HepG2 (cell line): Measurements from ENCODE around the gene KCNB1. TPM values are rescaled to one million over a fixed set of nuclear protein-coding genes. Genes with fewer than 3 reads are reported as not detected.

Experiments
- ATAC-seq: fragments of 200-7000 bp; cut with Tn5 transposase; 3 replicates; pipeline ENCODE4 v1.9.1; 2020; ENCODE audit warnings: mild to moderate bottlenecking, moderate library complexity
- BruUV-seq: library from RNA; stranded (reverse); fragments of 400-500 nt; replicated peaks from 2 replicates; lab custom pipeline; 2021; lab: Mats Ljungman, UMichigan
- CTCF ChIA-PET: fragments of 300-600 bp; formaldehyde crosslinking; extraction: SDS; loops from one replicate; lab custom pipeline; 2021; ENCODE audit warnings: low total read pairs, inconsistent platforms, low intra/inter-chr PET ratio; lab: Yijun Ruan, JAX
- POLR2A ChIA-PET: fragments of 350-600 bp; sonication (Branson Sonifier 250); formaldehyde crosslinking; loops from one replicate; lab custom pipeline; 2020; ENCODE audit warnings: antibody characterized with exemption, inconsistent platforms; lab: Yijun Ruan, JAX
- DNase-seq: peaks from one replicate; pipeline ENCODE4 v3.0.0-alpha.2; 2015; ENCODE audit warnings: low spot score
- FAIRE-seq: peaks from 3 replicates; lab custom pipeline; 2011; peaks lifted over from hg19 to GRCh38; lab: Jason Lieb, UNC
- H2AFZ ChIP-seq: one replicate; pipeline ENCODE4 v1.6.1; 2011; ENCODE audit warnings: low read length, inconsistent platforms
- H3K27ac ChIP-seq: fragments of 300-600 bp; 3 replicates; pipeline ENCODE4 v1.8.0; 2011; ENCODE audit warnings: mixed run types, mild to moderate bottlenecking, mixed read lengths, low read length, inconsistent platforms; ENCODE audit not compliant: insufficient read depth; ENCODE audit errors: extremely low read length
- H3K27me3 ChIP-seq, 2 experiments: fragments of 200-600 bp in 1 of 2; 2 replicates in 1 of 2; 3 replicates in 1 of 2; pipeline versions ENCODE4 v1.6.0 to v1.8.0; 2011; ENCODE audit warnings: low read length in 2 of 2, mild to moderate bottlenecking in 2 of 2, moderate library complexity in 2 of 2, inconsistent platforms in 1 of 2; ENCODE audit not compliant: insufficient read depth in 2 of 2, control insufficient read depth in 1 of 2
- H3K36me3 ChIP-seq, 2 experiments: fragments of 200-600 bp in 1 of 2; replicated peaks in 1 of 2; 2 replicates in 1 of 2; 3 replicates in 1 of 2; pipeline versions ENCODE4 v1.5.1 to v1.8.0; 2011; ENCODE audit warnings: low read length in 2 of 2, inconsistent platforms in 1 of 2; ENCODE audit not compliant: insufficient read depth in 2 of 2, control insufficient read depth in 1 of 2
- H3K4me1 ChIP-seq: 2 replicates; pipeline ENCODE4 v1.5.1; 2012; ENCODE audit warnings: low read length, inconsistent platforms; ENCODE audit not compliant: insufficient read depth
- H3K4me2 ChIP-seq: 2 replicates; pipeline ENCODE4 v1.6.0; 2011; ENCODE audit warnings: low read depth, low read length, inconsistent platforms
- H3K4me3 ChIP-seq, 3 experiments: fragments of 200-600 bp in 1 of 3; sonication (generic), shearing (Covaris generic) in 1 of 3; replicated peaks in 1 of 3; 2 replicates each; pipeline ENCODE4 v1.5.1; 2011 to 2016; ENCODE audit warnings: low read length in 3 of 3, inconsistent platforms in 2 of 3, low read depth in 2 of 3, mild to moderate bottlenecking in 2 of 3, control low read depth in 1 of 3, mixed read lengths in 1 of 3; ENCODE audit not compliant: insufficient read depth in 1 of 3
- H3K79me2 ChIP-seq: one replicate; pipeline ENCODE4 v1.6.1; 2011; ENCODE audit warnings: low read length, inconsistent platforms; ENCODE audit not compliant: insufficient read depth
- H3K9ac ChIP-seq: 2 replicates; pipeline ENCODE4 v1.6.0; 2011; ENCODE audit warnings: mild to moderate bottlenecking, low read depth, low read length, inconsistent platforms; ENCODE audit not compliant: insufficient read depth
- H3K9me3 ChIP-seq: 2 replicates; pipeline ENCODE4 v1.5.1; 2012; ENCODE audit warnings: mild to moderate bottlenecking, low read length
- H4K20me1 ChIP-seq: 2 replicates; pipeline ENCODE4 v1.6.0; 2011; ENCODE audit warnings: inconsistent platforms, mild to moderate bottlenecking, low read length, moderate library complexity; ENCODE audit not compliant: insufficient read depth
- ARNTL ChIP-seq: sonication (generic); formaldehyde crosslinking; IDR thresholded peaks from 2 replicates; pipeline ENCODE4 v1.4.0; 2020; ENCODE audit warnings: mild to moderate bottlenecking, missing genetic modification reagents
- ATF5 ChIP-seq: sonication (generic); formaldehyde crosslinking; IDR thresholded peaks from 2 replicates; pipeline ENCODE4 v1.4.0; 2020; ENCODE audit warnings: mild to moderate bottlenecking, low read depth, missing genetic modification reagents
- FOXA3 ChIP-seq: IDR thresholded peaks from 2 replicates; pipeline ENCODE4 v1.6.1; 2016; ENCODE audit warnings: missing genetic modification reagents, missing compliant biosample characterization
- JDP2 ChIP-seq: sonication (generic); formaldehyde crosslinking; IDR thresholded peaks from 2 replicates; pipeline ENCODE4 v1.8.1; 2022; ENCODE audit warnings: missing genetic modification reagents, borderline replicate concordance
- MTF2 ChIP-seq: sonication (generic); formaldehyde crosslinking; IDR thresholded peaks from 2 replicates; pipeline ENCODE4 v1.5.0; 2020; ENCODE audit warnings: missing genetic modification reagents, borderline replicate concordance
- NBN ChIP-seq: fragments of 450-650 bp; conservative IDR thresholded peaks from 2 replicates; pipeline ENCODE4 v1.6.1; 2017
- ZNF382 ChIP-seq: sonication (generic); formaldehyde crosslinking; IDR thresholded peaks from 2 replicates; pipeline ENCODE4 v1.5.0; 2020; ENCODE audit warnings: missing genetic modification reagents, mild to moderate bottlenecking, borderline replicate concordance
- ZNF7 ChIP-seq: IDR thresholded peaks from 2 replicates; pipeline ENCODE4 v1.6.1; 2016; ENCODE audit warnings: missing biosample characterization, missing genetic modification reagents
- ZNF737 ChIP-seq: sonication (generic); formaldehyde crosslinking; IDR thresholded peaks from 2 replicates; pipeline ENCODE4 v1.5.0; 2020; ENCODE audit warnings: missing genetic modification reagents, mild to moderate bottlenecking, borderline replicate concordance
- WGBS: methylation state at CpG from one replicate; pipeline ENCODE4 v1.1.6; 2017; ENCODE audit warnings: low lambda C conversion rate; 5-methylcytosine and 5-hydroxymethylcytosine counted together
- in situ Hi-C: cut with HindIII; loops from 2 replicates; pipeline ENCODE4 v1.10.0; 2017; ENCODE audit warnings: low pct_unique_long_range_greater_than_20kb; ENCODE audit not compliant: extremely low pct_ligation_motif_present
- intact Hi-C: fragments of 100-400 bp; cut with micrococcal nuclease; formaldehyde crosslinking; loops from one replicate; pipeline ENCODE4 v1.10.0; 2022; ENCODE audit not compliant: unreplicated experiment
- polyA plus RNA-seq, 8 experiments: library from polyadenylated mRNA; depleted of rRNA in 3 of 8; stranded (reverse) in 7 of 8; unstranded in 1 of 8; fragments of >200 nt; fragmentation: Illumina TruSeq in 4 of 8; extraction: Trizol in 4 of 8; gene quantifications; 2 replicates each; pipeline versions ENCODE4 v1.2.1 to v1.2.3, GENCODE V29; 2011 to 2016; ENCODE audit warnings: low read depth in 4 of 8, missing spikeins in 1 of 8, mixed read lengths in 1 of 8; ENCODE audit not compliant: insufficient read depth in 1 of 8
- total RNA-seq, 5 experiments: library from RNA; depleted of rRNA; stranded (reverse); fragments of >200 nt; fragmentation: Illumina TruSeq; extraction: Trizol; gene quantifications; 2 replicates each; pipeline ENCODE4 v1.2.3, GENCODE V29; 2016; ENCODE audit warnings: low read depth in 1 of 5
- TF ChIP-seq, protein P1 (sequence below): sonication (generic); formaldehyde crosslinking; IDR thresholded peaks from 2 replicates; pipeline ENCODE4 v1.8.0; 2022; ENCODE audit warnings: low read depth, missing genetic modification reagents
- TF ChIP-seq, protein P2 (sequence below): sonication (generic); formaldehyde crosslinking; IDR thresholded peaks from 2 replicates; pipeline ENCODE4 v1.8.0; 2022; ENCODE audit warnings: missing genetic modification reagents, mild to moderate bottlenecking, borderline replicate concordance

Gene KCNB1
- total and polyA plus RNA-seq, 2 of the 13 experiments (the other 11 are each of a cell fraction or from before 2014, with no cell fraction given), result 0.02 TPM; not detected in 1

DNA sequence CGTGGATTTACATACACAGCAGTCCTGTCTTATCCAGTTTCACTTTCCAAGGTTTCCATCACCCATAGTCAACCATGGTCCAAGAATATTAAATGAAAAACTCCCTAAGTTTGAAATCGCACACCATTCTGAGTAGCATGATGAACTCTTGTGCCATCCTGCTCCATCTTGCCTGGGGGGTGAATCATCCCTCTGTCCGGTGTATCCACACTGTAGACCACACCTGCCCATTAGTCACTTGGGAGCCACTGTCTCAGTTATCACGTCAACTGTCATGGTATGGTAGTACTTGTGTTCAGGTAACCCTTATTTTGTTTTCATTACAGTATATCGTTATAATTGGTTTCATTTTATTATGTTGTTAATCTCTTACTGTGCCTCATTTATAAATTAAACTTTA lies 47.0 kb upstream of the KCNB1 start:
- Histone ChIP-seq H3K9ac (no peak overlapping the region), H3K4me1 (no peaks in the 10 kb centered on the region), H2AFZ (no peak overlapping the region), H3K27me3 (no peaks in the 10 kb centered on the region), H3K9me3 (no peaks in the 10 kb centered on the region), H3K27ac (no peak overlapping the region), H4K20me1 (no peaks in the 10 kb centered on the region), H3K4me2 (no peak overlapping the region), H3K36me3 (no peaks in the 10 kb centered on the region), H3K4me3 (no peak overlapping the region), H3K79me2 (no peaks in the 10 kb centered on the region)
- CTCF ChIA-PET, result interaction anchor here (9.6 kb wide), 1 partner anchor 196 kb away, joined by 198 read pairs; no protein-coding TSS in a partner anchor
- ATAC-seq (no peak), FAIRE-seq (no peak), DNase-seq (no peak)
- TF ChIP-seq NBN, result no peak
- TF ChIP-seq FOXA3, result no peak
- no peak for TF ChIP-seq ZNF737 (CRISPR knock-in tag)
- no peak for TF ChIP-seq MTF2
- TF ChIP-seq ARNTL (CRISPR knock-in tag), result no peak
- TF ChIP-seq JDP2 (CRISPR knock-in tag), result no peak
- intact Hi-C loops, result no loop called here
- in situ Hi-C loops, result no loop called here
- BruUV-seq, result no TSS peak
- POLR2A ChIA-PET, result no interaction called here
- WGBS, result 37% methylated on average over 5 of the region's 5 CpGs

DNA sequence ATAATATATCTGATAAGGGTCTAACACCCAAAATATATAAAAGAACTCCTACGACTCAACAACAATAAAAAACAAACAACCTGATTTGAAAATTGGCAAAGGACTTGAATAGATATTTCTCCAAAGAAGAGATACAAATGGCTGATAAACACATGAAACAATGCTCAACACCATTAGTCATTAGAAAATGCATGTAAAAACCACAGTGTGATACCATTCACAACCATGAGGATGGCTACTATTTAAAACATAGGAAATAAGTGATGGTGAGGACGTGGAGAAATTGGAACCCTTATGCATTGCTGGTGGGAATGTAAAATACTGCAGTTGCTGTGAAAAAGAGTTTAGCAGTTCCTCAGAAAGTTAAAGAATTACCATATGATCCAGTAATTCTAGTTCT lies 44.1 kb upstream of the KCNB1 start:
- BruUV-seq, result no TSS peak
- ChIA-PET POLR2A (no interaction called here), CTCF (no interaction called here)
- Histone ChIP-seq H3K9ac (no peak overlapping the region), H3K36me3 (no peaks in the 10 kb centered on the region), H3K27me3 (peaks cover 0 to 3% of the 10 kb centered on the region in 2 experiments; a peak in 2 of 5 replicates), H4K20me1 (no peaks in the 10 kb centered on the region), H3K79me2 (no peaks in the 10 kb centered on the region), H3K4me1 (no peaks in the 10 kb centered on the region), H3K4me3 (no peak overlapping the region), H3K9me3 (no peaks in the 10 kb centered on the region), H3K4me2 (no peak overlapping the region), H2AFZ (no peak overlapping the region), H3K27ac (no peak overlapping the region)
- TF ChIP-seq ZNF382 (CRISPR knock-in tag), result no peak
- TF ChIP-seq, protein P1, sequence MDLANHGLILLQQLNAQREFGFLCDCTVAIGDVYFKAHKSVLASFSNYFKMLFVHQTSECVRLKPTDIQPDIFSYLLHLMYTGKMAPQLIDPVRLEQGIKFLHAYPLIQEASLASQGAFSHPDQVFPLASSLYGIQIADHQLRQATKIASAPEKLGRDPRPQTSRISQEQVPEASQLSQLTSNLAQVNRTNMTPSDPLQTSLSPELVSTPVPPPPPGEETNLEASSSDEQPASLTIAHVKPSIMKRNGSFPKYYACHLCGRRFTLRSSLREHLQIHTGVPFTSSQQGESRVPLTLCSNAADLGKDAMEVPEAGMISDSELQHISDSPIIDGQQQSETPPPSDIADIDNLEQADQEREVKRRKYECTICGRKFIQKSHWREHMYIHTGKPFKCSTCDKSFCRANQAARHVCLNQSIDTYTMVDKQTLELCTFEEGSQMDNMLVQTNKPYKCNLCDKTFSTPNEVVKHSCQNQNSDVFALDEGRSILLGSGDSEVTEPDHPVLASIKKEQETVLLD, result no peak
- no peak for TF ChIP-seq ZNF737 (CRISPR knock-in tag)
- TF ChIP-seq ZNF7 (CRISPR knock-in tag), result no peak
- TF ChIP-seq, protein P2, sequence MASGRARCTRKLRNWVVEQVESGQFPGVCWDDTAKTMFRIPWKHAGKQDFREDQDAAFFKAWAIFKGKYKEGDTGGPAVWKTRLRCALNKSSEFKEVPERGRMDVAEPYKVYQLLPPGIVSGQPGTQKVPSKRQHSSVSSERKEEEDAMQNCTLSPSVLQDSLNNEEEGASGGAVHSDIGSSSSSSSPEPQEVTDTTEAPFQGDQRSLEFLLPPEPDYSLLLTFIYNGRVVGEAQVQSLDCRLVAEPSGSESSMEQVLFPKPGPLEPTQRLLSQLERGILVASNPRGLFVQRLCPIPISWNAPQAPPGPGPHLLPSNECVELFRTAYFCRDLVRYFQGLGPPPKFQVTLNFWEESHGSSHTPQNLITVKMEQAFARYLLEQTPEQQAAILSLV (CRISPR knock-in tag), result no peak
- no peak for TF ChIP-seq ATF5 (CRISPR knock-in tag)
- FAIRE-seq (no peak), DNase-seq (no peak), ATAC-seq (no peak)
- in situ Hi-C loops (no loop called here), intact Hi-C loops (no loop called here)
- WGBS, result 16% methylated on average over 2 of the region's 2 CpGs
